ENCODE results near the gene CCDC50. TPM values are rescaled to one million over a fixed set of nuclear protein-coding genes. Genes with fewer than 3 reads are reported as not detected.

CCDC50 gene
- polyA plus RNA-seq, 1 donor (not counting 4 experiments of a cell fraction or from before 2014, with no cell fraction given) = 54.8 TPM

- DNase-seq (ENCODE audit: low read depth, low spot score) = no peak
- TF ChIP-seq, protein P1, sequence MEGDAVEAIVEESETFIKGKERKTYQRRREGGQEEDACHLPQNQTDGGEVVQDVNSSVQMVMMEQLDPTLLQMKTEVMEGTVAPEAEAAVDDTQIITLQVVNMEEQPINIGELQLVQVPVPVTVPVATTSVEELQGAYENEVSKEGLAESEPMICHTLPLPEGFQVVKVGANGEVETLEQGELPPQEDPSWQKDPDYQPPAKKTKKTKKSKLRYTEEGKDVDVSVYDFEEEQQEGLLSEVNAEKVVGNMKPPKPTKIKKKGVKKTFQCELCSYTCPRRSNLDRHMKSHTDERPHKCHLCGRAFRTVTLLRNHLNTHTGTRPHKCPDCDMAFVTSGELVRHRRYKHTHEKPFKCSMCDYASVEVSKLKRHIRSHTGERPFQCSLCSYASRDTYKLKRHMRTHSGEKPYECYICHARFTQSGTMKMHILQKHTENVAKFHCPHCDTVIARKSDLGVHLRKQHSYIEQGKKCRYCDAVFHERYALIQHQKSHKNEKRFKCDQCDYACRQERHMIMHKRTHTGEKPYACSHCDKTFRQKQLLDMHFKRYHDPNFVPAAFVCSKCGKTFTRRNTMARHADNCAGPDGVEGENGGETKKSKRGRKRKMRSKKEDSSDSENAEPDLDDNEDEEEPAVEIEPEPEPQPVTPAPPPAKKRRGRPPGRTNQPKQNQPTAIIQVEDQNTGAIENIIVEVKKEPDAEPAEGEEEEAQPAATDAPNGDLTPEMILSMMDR (optimal IDR thresholded peaks at IDR 0.05 in 1 of 3, IDR thresholded peaks at IDR 0.05 in 1 of 3, conservative IDR thresholded peaks at IDR 0.05 in 1 of 3; ENCODE audit: extremely low read depth in 1 of 3, insufficient read depth in 2 of 3, low read length in 3 of 3) = no peak
- no peak for TF ChIP-seq EZH2 (IDR thresholded peaks at IDR 0.05; ENCODE audit: low read length)
- Histone ChIP-seq H3K36me3 (ENCODE audit: control insufficient read depth in 2 of 2, extremely low read depth in 1 of 2, insufficient read depth in 2 of 2, low read length in 2 of 2) (peaks cover 3 to 4% of the 10 kb centered on the region in 2 experiments), H3K4me2 (ENCODE audit: control insufficient read depth, extremely low read depth, insufficient read depth, low read depth, low read length) (peak overlapping the region; percentile 67), H3K4me3 (ENCODE audit: control insufficient read depth in 2 of 3, extremely low read depth in 1 of 3, insufficient read depth in 2 of 3, low read depth in 1 of 3, low read length in 3 of 3) (no peak overlapping the region), H3K27ac (ENCODE audit: control insufficient read depth, insufficient read depth, low read length) (peak overlapping the region; percentile 80), H3K9ac (ENCODE audit: control insufficient read depth, extremely low read depth, insufficient read depth, low read length) (peak overlapping the region; percentile 28), H3K27me3 (ENCODE audit: control insufficient read depth, extremely low read depth, insufficient read depth, low read length) (no peaks in the 10 kb centered on the region), H3K9me1 (ENCODE audit: control insufficient read depth, extremely low read depth, insufficient read depth, low read length) (no peaks in the 10 kb centered on the region), H3K4me1 (ENCODE audit: control insufficient read depth, extremely low read depth, insufficient read depth, low read length) (peaks cover 76% of the 10 kb centered on the region), H2AFZ (ENCODE audit: control insufficient read depth, low read length) (no peak overlapping the region), H4K20me1 (ENCODE audit: control insufficient read depth, extremely low read depth, insufficient read depth, low read length) (no peaks in the 10 kb centered on the region), H3K79me2 (ENCODE audit: control insufficient read depth, insufficient read depth, low read length) (peaks cover 25% of the 10 kb centered on the region), H3K9me3 (ENCODE audit: control insufficient read depth, low read depth, low read length) (no peaks in the 10 kb centered on the region)
- dilution Hi-C loops (cut with MboI; ENCODE audit: extremely low pct_ligation_motif_present, low sequenced_read_pairs) = no loop called here
- peak; percentile 92 for FAIRE-seq
Measured at GRCh38 chr3:191358929-191359328, 29.7 kb downstream of the CCDC50 start.

DNA sequence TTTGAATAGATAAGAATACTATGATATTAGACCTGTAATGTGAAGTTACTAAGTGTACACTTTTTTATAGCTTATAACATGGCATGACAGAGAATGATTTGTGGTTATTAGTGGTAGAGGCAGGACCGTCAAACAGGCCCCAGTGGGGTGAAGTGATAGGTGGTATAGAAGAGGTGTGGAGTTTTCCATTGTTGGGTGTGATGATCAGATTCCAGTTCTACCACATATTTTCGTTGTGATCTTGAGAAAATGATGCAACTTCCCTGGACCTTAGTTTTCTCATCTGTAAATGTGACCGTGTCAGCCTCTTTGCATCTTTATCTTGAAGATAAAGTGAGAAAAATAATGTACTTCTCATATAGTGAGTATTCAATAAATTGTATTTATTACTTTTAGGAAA is 31.4 kb downstream of the CCDC50 start:
- no peak for DNase-seq (ENCODE audit: low read depth, low spot score)
- FAIRE-seq = peak; percentile 78

More for the DNA sequence above, 31.4 kb downstream of the CCDC50 start:
- no peak overlapping the region for H3K9ac ChIP-seq (ENCODE audit: control insufficient read depth, extremely low read depth, insufficient read depth, low read length)
- H3K79me2 ChIP-seq (ENCODE audit: control insufficient read depth, insufficient read depth, low read length) = peaks cover 14% of the 10 kb centered on the region
- H3K4me1 ChIP-seq (ENCODE audit: control insufficient read depth, extremely low read depth, insufficient read depth, low read length) = peaks cover 72% of the 10 kb centered on the region
- H3K4me2 ChIP-seq (ENCODE audit: control insufficient read depth, extremely low read depth, insufficient read depth, low read depth, low read length) = peak overlapping the region; percentile 41
- dilution Hi-C loops (cut with MboI; ENCODE audit: extremely low pct_ligation_motif_present, low sequenced_read_pairs) = no loop called here
- H3K9me1 ChIP-seq (ENCODE audit: control insufficient read depth, extremely low read depth, insufficient read depth, low read length) = no peaks in the 10 kb centered on the region
- H2AFZ ChIP-seq (ENCODE audit: control insufficient read depth, low read length) = no peak overlapping the region
- peak overlapping the region in 1 of 3 experiments; percentile 14 for H3K4me3 ChIP-seq (ENCODE audit: control insufficient read depth in 2 of 3, extremely low read depth in 1 of 3, insufficient read depth in 2 of 3, low read depth in 1 of 3, low read length in 3 of 3)
- H3K9me3 ChIP-seq (ENCODE audit: control insufficient read depth, low read depth, low read length) = no peaks in the 10 kb centered on the region
- H4K20me1 ChIP-seq (ENCODE audit: control insufficient read depth, extremely low read depth, insufficient read depth, low read length) = no peaks in the 10 kb centered on the region
- H3K27me3 ChIP-seq (ENCODE audit: control insufficient read depth, extremely low read depth, insufficient read depth, low read length) = no peaks in the 10 kb centered on the region
- TF ChIP-seq EZH2 (IDR thresholded peaks at IDR 0.05; ENCODE audit: low read length) = no peak
- TF ChIP-seq, protein P1 (optimal IDR thresholded peaks at IDR 0.05 in 1 of 3, IDR thresholded peaks at IDR 0.05 in 1 of 3, conservative IDR thresholded peaks at IDR 0.05 in 1 of 3; ENCODE audit: extremely low read depth in 1 of 3, insufficient read depth in 2 of 3, low read length in 3 of 3) = no peak
- H3K36me3 ChIP-seq (ENCODE audit: control insufficient read depth in 2 of 2, extremely low read depth in 1 of 2, insufficient read depth in 2 of 2, low read length in 2 of 2) = peaks cover 3 to 4% of the 10 kb centered on the region in 2 experiments
- H3K27ac ChIP-seq (ENCODE audit: control insufficient read depth, insufficient read depth, low read length) = peak overlapping the region; percentile 80
